ENCODE results near the gene TAF1B. TPM values are rescaled to one million over a fixed set of nuclear protein-coding genes. Genes with fewer than 3 reads are reported as not detected.

TAF1B gene
- total and polyA plus RNA-seq, 5 experiments from 2014 or later, result 10.1 to 19.3 (median 13.1) TPM

DNA sequence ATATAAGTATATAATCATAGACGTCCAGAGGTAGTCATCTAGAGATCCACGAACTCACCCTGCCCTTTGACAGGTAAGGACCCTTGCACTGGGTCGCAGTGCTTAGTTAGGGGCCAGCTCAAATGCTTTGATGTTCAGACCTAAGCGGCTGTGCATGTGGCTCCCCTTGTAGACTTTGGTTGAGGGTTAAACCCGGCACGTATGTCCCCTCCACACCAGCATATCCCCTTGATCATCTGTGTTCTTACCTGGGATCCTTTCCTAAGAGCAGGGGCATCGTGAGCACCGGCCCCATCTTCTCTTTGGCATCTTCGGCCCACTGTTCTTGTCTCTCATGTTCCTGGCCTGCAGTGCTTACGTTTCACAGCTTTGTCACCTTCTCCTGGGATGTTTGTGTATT, 139.6 kb downstream of the TAF1B start:
- no peak for DNase-seq
- Mint-ChIP-seq H3K4me1 (peaks cover 6 to 14% (median 12%) of the 10 kb centered on the region in 4 donors), H3K9me3 (no peaks in the 10 kb centered on the region), H3K36me3 (no peaks in the 10 kb centered on the region), H3K27ac (no peak overlapping the region), H3K27me3 (peaks cover 4 to 17% (median 7%) of the 10 kb centered on the region in 5 donors), H3K4me3 (no peak overlapping the region)
- ATAC-seq, result no peak
- POLR2A ChIA-PET, result interaction anchor here (1.9 to 2.1 kb wide), 2 partner anchors 60 to 65 kb away, joined by 8 to 27 read pairs; no protein-coding TSS in a partner anchor

DNA sequence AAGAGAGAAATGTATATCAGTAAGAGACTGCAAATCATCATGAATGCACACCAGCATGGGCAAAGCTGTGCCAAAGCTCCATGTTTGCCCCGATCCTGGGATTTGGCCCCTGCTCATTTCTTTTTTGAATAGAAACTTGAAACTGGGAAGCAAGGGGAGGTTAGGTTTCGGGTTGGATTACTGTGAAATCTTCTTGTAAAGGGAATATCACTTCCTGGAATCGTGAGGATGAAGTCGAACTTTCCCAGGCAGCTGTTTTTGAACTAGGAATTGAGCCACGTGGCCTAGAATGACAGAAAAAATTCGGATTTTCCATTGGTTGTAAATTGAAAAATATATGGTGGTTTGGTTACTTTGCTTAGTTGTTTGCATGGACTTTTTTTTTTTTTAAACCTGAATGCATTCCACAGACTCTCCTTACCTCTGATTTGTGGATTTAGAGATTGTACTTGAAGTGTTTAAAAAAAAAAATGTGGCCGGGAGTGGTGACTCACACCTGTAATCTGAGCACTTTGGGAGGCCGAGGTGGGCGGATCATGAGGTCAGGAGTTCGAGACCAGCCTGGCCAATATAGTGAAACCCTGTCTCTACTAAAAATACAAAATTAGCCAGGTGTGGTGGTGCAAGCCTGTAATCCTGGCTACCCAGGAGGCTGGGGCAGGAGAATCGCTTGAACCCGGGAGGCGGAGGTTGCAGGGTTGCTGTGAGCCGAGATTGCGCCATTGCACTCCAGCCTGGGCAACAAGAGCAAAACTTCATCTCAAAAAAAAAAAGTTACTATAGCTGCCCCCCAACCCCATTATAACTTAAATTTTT, 140.3 kb downstream of the TAF1B start:
- Mint-ChIP-seq H3K4me1 (peaks cover 6 to 14% (median 12%) of the 10 kb centered on the region in 4 donors), H3K27ac (peak overlapping the region in 1 of 10 donors; percentile 81), H3K27me3 (peaks cover 0 to 12% (median 5%) of the 10 kb centered on the region in 5 donors), H3K4me3 (no peak overlapping the region), H3K36me3 (no peaks in the 10 kb centered on the region), H3K9me3 (no peaks in the 10 kb centered on the region)
- no peak for DNase-seq
- POLR2A ChIA-PET, result interaction anchor here (1.5 to 2.1 kb wide), 4 partner anchors 45 to 64 kb away, joined by 6 to 27 read pairs (median 12); partner anchors contain the start of gene KLF11
- no peak for ATAC-seq

Other genes starting within 250 kb of the TAF1B start
- gene YWHAQ, start 212.5 kb upstream of the TAF1B start, total RNA-seq, result 100 to 1,000 TPM in 1 of 2 experiments, 10 to 100 TPM in 1; 99.2 to 113 TPM
- gene YWHAQ, start 212.5 kb upstream of the TAF1B start, polyA plus RNA-seq, result 100 to 1,000 TPM; 195 to 348 (median 236) TPM
- gene GRHL1, start 108.2 kb downstream of the TAF1B start, total RNA-seq, result under 1 TPM in 1 of 2 experiments, not detected in 1; 0.47 TPM
- under 1 TPM in 1 of 3 donors, not detected in 2; 0.05 TPM for gene GRHL1, start 108.2 kb downstream of the TAF1B start, polyA plus RNA-seq
- gene KLF11, start 200.1 kb downstream of the TAF1B start, total RNA-seq, result 10 to 100 TPM in 1 of 2 experiments, 1 to 10 TPM in 1; 6.5 to 10.8 TPM
- gene KLF11, start 200.1 kb downstream of the TAF1B start, polyA plus RNA-seq, result 1 to 10 TPM; 1.3 to 4.3 (median 2.1) TPM
- not detected for gene CYS1, start 236.9 kb downstream of the TAF1B start, total RNA-seq
- gene CYS1, start 236.9 kb downstream of the TAF1B start, polyA plus RNA-seq, result not detected

Data from naive thymus-derived CD8-positive, alpha-beta T cell (primary cell).